Measurements from ENCODE around the gene AKAP12.

AKAP12 gene

GRCh38 chr6:151325075-151326050 is 85.6 kb downstream of the AKAP12 start:
- peak overlapping the region; percentile 80 to 91 (median 82) for H3K27ac Mint-ChIP-seq
- peaks cover 62% of the 10 kb centered on the region for H3K4me1 Mint-ChIP-seq
- H3K27me3 Mint-ChIP-seq (ENCODE audit: low read depth) = no peaks in the 10 kb centered on the region
- TF ChIP-seq CTCF (IDR thresholded peaks at IDR 0.05; ENCODE audit: unreplicated experiment in 3 of 3) = no peak
- H3K9me3 Mint-ChIP-seq = peaks cover 3% of the 10 kb centered on the region
- H3K36me3 Mint-ChIP-seq (ENCODE audit: low read depth) = peaks cover 32% of the 10 kb centered on the region
- H3K4me3 Mint-ChIP-seq = peak overlapping the region; percentile 86 to 94 (median 89)

- Mint-ChIP-seq H3K9me3 (no peaks in the 10 kb centered on the region), H3K36me3 (ENCODE audit: low read depth) (peaks cover 25% of the 10 kb centered on the region), H3K4me3 (peak overlapping the region; percentile 86 to 94 (median 89)), H3K4me1 (peaks cover 66% of the 10 kb centered on the region), H3K27ac (peak overlapping the region; percentile 80 to 91 (median 82)), H3K27me3 (ENCODE audit: low read depth) (no peaks in the 10 kb centered on the region)
- TF ChIP-seq CTCF (IDR thresholded peaks at IDR 0.05; ENCODE audit: unreplicated experiment in 3 of 3) = no peak
Measured at GRCh38 chr6:151326116-151326825, 86.5 kb downstream of the AKAP12 start.

- Mint-ChIP-seq H3K27me3 (ENCODE audit: low read depth) (no peaks in the 10 kb centered on the region), H3K4me3 (peak overlapping the region; percentile 86 to 94 (median 89)), H3K9me3 (no peaks in the 10 kb centered on the region), H3K27ac (peak overlapping the region; percentile 66 to 81 (median 80)), H3K36me3 (ENCODE audit: low read depth) (peaks cover 20% of the 10 kb centered on the region), H3K4me1 (peaks cover 66% of the 10 kb centered on the region)
- TF ChIP-seq CTCF (IDR thresholded peaks at IDR 0.05; ENCODE audit: unreplicated experiment in 3 of 3) = no peak
Measured at GRCh38 chr6:151327101-151327500, 87.3 kb downstream of the AKAP12 start.

- Mint-ChIP-seq H3K36me3 (ENCODE audit: low read depth) (peaks cover 30% of the 10 kb centered on the region), H3K27ac (peak overlapping the region; percentile 70 to 80 (median 72)), H3K4me3 (peak overlapping the region in 2 of 3 experiments; percentile 4 to 39), H3K27me3 (ENCODE audit: low read depth) (peaks cover 4% of the 10 kb centered on the region), H3K4me1 (peaks cover 71% of the 10 kb centered on the region), H3K9me3 (no peaks in the 10 kb centered on the region)
- TF ChIP-seq CTCF (IDR thresholded peaks at IDR 0.05; ENCODE audit: unreplicated experiment in 3 of 3) = no peak
Measured at GRCh38 chr6:151330130-151330696, 90.4 kb downstream of the AKAP12 start.

- no peak overlapping the region for H3K4me3 Mint-ChIP-seq
- TF ChIP-seq CTCF (IDR thresholded peaks at IDR 0.05; ENCODE audit: unreplicated experiment in 3 of 3) = no peak
- H3K9me3 Mint-ChIP-seq = no peaks in the 10 kb centered on the region
- peaks cover 44% of the 10 kb centered on the region for H3K4me1 Mint-ChIP-seq
- H3K27me3 Mint-ChIP-seq (ENCODE audit: low read depth) = peaks cover 4% of the 10 kb centered on the region
- H3K36me3 Mint-ChIP-seq (ENCODE audit: low read depth) = peaks cover 50% of the 10 kb centered on the region
- no peak overlapping the region for H3K27ac Mint-ChIP-seq
Measured at GRCh38 chr6:151335930-151336329, 96.2 kb downstream of the AKAP12 start.
